Common myeloid progenitor, CD34-positive (primary cell): ENCODE results near the gene UST.
"Not testable (repeated sequence)": the region's sequence is repeated elsewhere in the genome, so short reads cannot be mapped to it uniquely, and the experiment has no call there.

Experiments
- CTCF ChIA-PET: fragments of 350-600 bp; sonication (Branson Sonifier 250); formaldehyde crosslinking; loops from one replicate; lab custom pipeline; 2021; ENCODE audit warnings: antibody characterized with exemption; lab: Charles Lee
- POLR2A ChIA-PET: fragments of 350-600 bp; sonication (Branson Sonifier 250); formaldehyde crosslinking; loops from one replicate; lab custom pipeline; 2021; ENCODE audit warnings: antibody characterized with exemption; lab: Charles Lee
- DNase-seq, 3 donors: peaks; one replicate each; pipeline versions ENCODE4 v3.0.0 to v3.0.0-alpha.2; 2013
- H3K27ac ChIP-seq, 2 experiments: 1 replicate in 1 of 2; 2 replicates in 1 of 2; pipeline ENCODE4 v1.7.0; 2013; ENCODE audit warnings: inconsistent platforms in 2 of 2, low read length in 2 of 2, mild to moderate bottlenecking in 2 of 2, low read depth in 1 of 2, moderate library complexity in 1 of 2; ENCODE audit not compliant: severe bottlenecking in 2 of 2, insufficient read depth in 1 of 2, poor library complexity in 1 of 2
- H3K27me3 ChIP-seq, 5 experiments: replicated peaks in 2 of 5; 1 replicate in 3 of 5; 2 replicates in 2 of 5; pipeline versions ENCODE4 v1.6.1 to v1.7.0; 2013; ENCODE audit warnings: low read length in 4 of 5, mild to moderate bottlenecking in 2 of 5, moderate library complexity in 2 of 5, inconsistent platforms in 1 of 5; ENCODE audit not compliant: insufficient read depth in 5 of 5, control insufficient read depth in 4 of 5
- H3K36me3 ChIP-seq, 4 experiments: 1 replicate in 2 of 4; 2 replicates in 2 of 4; pipeline versions ENCODE4 v1.6.1 to v1.7.0; 2013; ENCODE audit warnings: low read length in 3 of 4, control low read depth in 1 of 4, mild to moderate bottlenecking in 1 of 4; ENCODE audit not compliant: control insufficient read depth in 4 of 4, insufficient read depth in 4 of 4
- H3K4me1 ChIP-seq, 4 experiments: 1 replicate in 3 of 4; 2 replicates in 1 of 4; pipeline versions ENCODE4 v1.6.1 to v1.7.1; 2013; ENCODE audit warnings: low read length in 3 of 4, mild to moderate bottlenecking in 3 of 4, control low read depth in 1 of 4, inconsistent platforms in 1 of 4, moderate library complexity in 1 of 4; ENCODE audit not compliant: control insufficient read depth in 4 of 4, insufficient read depth in 4 of 4; ENCODE audit errors: control extremely low read depth in 1 of 4
- H3K4me3 ChIP-seq, 7 experiments: 1 replicate in 4 of 7; 2 replicates in 3 of 7; pipeline versions ENCODE4 v1.5.1 to v1.7.0; 2013; ENCODE audit warnings: mild to moderate bottlenecking in 7 of 7, low read length in 6 of 7, moderate library complexity in 6 of 7, inconsistent platforms in 2 of 7, low read depth in 2 of 7, control low read depth in 1 of 7; ENCODE audit not compliant: insufficient read depth in 4 of 7, control insufficient read depth in 1 of 7; ENCODE audit errors: extremely low read depth in 1 of 7
- H3K9me3 ChIP-seq, 5 experiments: 1 replicate in 4 of 5; 2 replicates in 1 of 5; pipeline versions ENCODE4 v1.6.1 to v1.7.1; 2013; ENCODE audit warnings: low read length in 4 of 5, mild to moderate bottlenecking in 2 of 5, inconsistent platforms in 1 of 5, low read depth in 1 of 5, moderate library complexity in 1 of 5; ENCODE audit not compliant: control insufficient read depth in 4 of 5, insufficient read depth in 2 of 5; ENCODE audit errors: control extremely low read depth in 1 of 5
- WGBS: methylation state at CpG from one replicate; pipeline ENCODE4 v1.1.5; 2013; ENCODE audit not compliant: insufficient coverage; 5-methylcytosine and 5-hydroxymethylcytosine counted together

Gene UST

DNA sequence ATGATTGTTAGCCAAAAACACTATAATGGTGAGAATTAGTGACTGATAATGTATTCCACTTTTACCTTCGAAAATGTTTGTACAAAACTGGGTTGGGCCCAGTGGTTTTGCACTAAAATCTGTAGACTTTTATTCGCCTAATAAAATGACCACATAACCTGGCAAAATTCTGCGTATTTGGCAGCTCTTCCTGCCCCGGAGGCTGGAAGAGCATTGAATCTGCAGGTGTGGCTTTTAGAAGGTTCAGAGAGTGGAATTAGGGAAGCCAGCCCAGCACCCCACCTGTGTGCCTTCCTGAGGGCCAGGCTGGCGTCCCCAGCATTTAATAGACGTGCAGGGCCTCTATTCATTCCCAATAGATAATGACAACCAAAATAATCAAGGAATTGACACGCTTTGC, 256.7 kb downstream of the UST start:
- ChIA-PET CTCF (interaction anchor here (1.0 kb wide), 1 partner anchor 16 kb away, joined by 3 read pairs; no protein-coding TSS in a partner anchor), POLR2A (no interaction called here)
- Histone ChIP-seq H3K4me1 (peaks cover 4 to 18% (median 8%) of the 10 kb centered on the region in 4 experiments), H3K27ac (no peak overlapping the region), H3K4me3 (no peak overlapping the region), H3K9me3 (peaks cover 0 to 8% (median 0%) of the 10 kb centered on the region in 5 experiments), H3K27me3 (no peaks in the 10 kb centered on the region), H3K36me3 (peaks cover 0 to 2% (median under 1%) of the 10 kb centered on the region in 4 experiments)
- 97% methylated on average over 7 of the region's 7 CpGs for WGBS
- DNase-seq = no peak

DNA sequence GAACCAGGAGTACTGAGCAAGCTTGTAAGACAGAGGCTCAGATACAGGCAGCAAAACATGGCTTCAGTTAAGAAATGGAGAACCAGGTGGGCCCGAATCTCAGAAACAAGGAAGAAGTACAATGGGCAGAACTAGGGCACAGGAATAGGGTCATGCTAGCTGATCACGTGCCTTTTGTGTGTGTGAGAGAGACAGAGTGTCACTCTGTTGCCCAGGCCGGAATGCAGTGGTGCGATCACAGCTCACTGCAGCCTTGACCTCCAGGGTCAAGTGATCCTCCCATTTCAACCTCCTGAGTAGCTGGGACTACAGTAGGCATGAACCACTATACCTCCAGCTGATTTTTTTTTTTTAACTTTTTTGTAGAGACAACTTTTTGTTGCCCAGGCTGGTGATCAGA, 257.8 kb downstream of the UST start:
- CTCF ChIA-PET = interaction anchor here (1.0 kb wide), 1 partner anchor 15 kb away, joined by 3 read pairs; no protein-coding TSS in a partner anchor
- H3K27me3 ChIP-seq = no peaks in the 10 kb centered on the region
- H3K9me3 ChIP-seq = peaks cover 0 to 8% (median 0%) of the 10 kb centered on the region in 5 experiments
- POLR2A ChIA-PET = no interaction called here
- H3K36me3 ChIP-seq = peaks cover 0 to 3% (median 1%) of the 10 kb centered on the region in 4 experiments
- H3K4me3 ChIP-seq = no peak overlapping the region
- H3K4me1 ChIP-seq = peaks cover 3 to 8% (median 6%) of the 10 kb centered on the region in 4 experiments
- no peak overlapping the region for H3K27ac ChIP-seq
- WGBS = 97% methylated on average over 4 of the region's 4 CpGs
- no peak for DNase-seq

DNA sequence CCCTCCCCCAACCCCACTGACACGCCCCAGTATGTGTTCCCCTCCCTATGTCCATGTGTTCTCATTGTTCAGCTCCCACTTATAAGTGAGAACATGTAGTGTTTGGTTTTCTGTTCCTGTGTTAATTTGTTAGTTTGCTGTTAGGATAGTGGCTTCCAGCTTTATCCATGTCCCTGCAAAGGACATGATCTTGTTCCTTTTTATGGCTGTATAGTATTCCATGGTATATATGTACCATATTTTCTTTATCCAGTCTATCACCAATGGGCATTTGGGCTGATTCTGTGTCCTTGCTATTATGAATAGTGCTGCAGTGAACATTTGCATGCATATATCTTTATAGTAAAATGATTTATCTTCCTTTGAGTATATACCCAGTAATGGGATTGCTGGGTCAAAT, 259.4 kb downstream of the UST start:
- H3K4me3 ChIP-seq, H3K9me3 ChIP-seq, H3K27ac ChIP-seq, DNase-seq, POLR2A ChIA-PET, H3K4me1 ChIP-seq, H3K36me3 ChIP-seq, H3K27me3 ChIP-seq: not testable (repeated sequence)
- CTCF ChIA-PET = interaction anchor here (1.4 kb wide), 1 partner anchor 9 kb away, joined by 3 read pairs; no protein-coding TSS in a partner anchor
- no CpG with 5 or more reads among the region's 1 CpG for WGBS

DNA sequence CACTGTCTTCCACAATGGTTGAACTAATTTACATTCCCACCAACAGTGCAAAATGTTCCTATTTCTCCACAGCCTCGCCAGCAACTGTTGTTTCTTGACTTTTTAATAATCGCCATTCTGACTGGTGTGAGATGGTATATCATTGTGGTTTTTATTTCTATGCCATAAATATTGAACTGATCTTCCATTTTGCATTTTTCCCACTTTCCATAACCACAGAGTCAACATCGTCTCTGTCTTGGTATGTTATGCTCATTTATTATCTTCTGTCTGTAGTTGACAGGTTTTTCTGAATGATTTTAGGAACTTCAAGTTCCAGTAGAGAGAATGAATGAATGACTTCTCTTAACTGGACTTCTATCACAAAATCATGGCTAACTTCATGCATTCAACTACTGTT, 259.8 kb downstream of the UST start:
- Histone ChIP-seq H3K36me3 (peaks cover 0 to 3% (median 1%) of the 10 kb centered on the region in 4 experiments), H3K9me3 (peaks cover 0 to under 1% (median 0%) of the 10 kb centered on the region in 5 experiments), H3K4me1 (no peaks in the 10 kb centered on the region), H3K27ac (no peak overlapping the region), H3K4me3 (no peak overlapping the region), H3K27me3 (no peaks in the 10 kb centered on the region)
- ChIA-PET POLR2A (no interaction called here), CTCF (no interaction called here)
- no peak for DNase-seq
- WGBS = no CpG with 5 or more reads among the region's 3 CpGs

DNA sequence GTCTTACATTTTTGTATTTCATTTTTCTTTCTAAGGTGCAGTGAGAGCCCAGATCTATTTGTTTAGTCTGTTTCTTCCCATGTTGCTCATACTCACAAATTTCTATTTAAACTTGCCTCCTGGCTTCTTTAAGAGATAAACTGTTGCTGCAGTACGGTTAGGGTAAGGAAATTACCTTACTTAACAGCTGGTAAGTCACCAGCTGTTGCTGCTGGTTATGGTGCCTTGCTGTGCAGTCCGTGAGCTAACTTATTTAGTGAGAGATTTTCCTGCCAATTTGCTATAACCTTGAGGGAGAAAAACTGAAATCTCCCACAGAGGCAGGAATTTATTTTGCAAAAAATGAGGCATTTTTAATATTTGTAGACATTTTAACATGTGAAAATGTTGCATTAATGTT, 261.0 kb downstream of the UST start:
- no peaks in the 10 kb centered on the region for H3K4me1 ChIP-seq
- CTCF ChIA-PET = no interaction called here
- no peak overlapping the region for H3K27ac ChIP-seq
- no peak overlapping the region for H3K4me3 ChIP-seq
- no peaks in the 10 kb centered on the region for H3K27me3 ChIP-seq
- H3K9me3 ChIP-seq = no peaks in the 10 kb centered on the region
- POLR2A ChIA-PET = interaction anchor here (0.7 kb wide), 1 partner anchor 388 kb away, joined by 3 read pairs; no protein-coding TSS in a partner anchor
- WGBS = 100% methylated on average over 2 of the region's 2 CpGs
- peaks cover 0 to 3% (median 1%) of the 10 kb centered on the region in 4 experiments for H3K36me3 ChIP-seq
- DNase-seq = no peak

DNA sequence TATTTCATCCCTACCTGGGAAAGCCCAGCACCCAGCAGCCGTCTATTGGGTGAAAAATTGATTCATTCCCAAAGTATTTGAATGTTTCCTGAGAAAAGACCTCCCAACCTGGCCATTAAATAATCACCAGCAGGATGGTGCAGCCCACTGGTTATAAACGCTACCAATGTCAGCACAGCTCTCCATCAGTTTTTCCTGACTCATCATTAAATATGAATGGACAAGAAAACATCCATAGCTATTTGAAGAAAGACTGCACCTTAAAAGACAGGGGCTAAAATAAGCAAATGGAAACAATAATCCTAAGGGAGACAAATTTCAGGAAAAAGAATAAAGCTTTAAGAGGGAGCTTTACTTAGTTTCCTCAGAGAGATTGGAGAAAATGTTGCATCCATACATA, 261.9 kb downstream of the UST start:
- H3K27ac ChIP-seq = no peak overlapping the region
- CTCF ChIA-PET = interaction anchor here (1.3 kb wide), 1 partner anchor 12 kb away, joined by 4 read pairs; no protein-coding TSS in a partner anchor
- H3K4me1 ChIP-seq = no peaks in the 10 kb centered on the region
- H3K36me3 ChIP-seq = peaks cover 0 to 3% (median 1%) of the 10 kb centered on the region in 4 experiments
- H3K27me3 ChIP-seq = no peaks in the 10 kb centered on the region
- no peak for DNase-seq
- no CpG with 5 or more reads among the region's 2 CpGs for WGBS
- POLR2A ChIA-PET = no interaction called here
- no peak overlapping the region for H3K4me3 ChIP-seq
- no peaks in the 10 kb centered on the region for H3K9me3 ChIP-seq

DNA sequence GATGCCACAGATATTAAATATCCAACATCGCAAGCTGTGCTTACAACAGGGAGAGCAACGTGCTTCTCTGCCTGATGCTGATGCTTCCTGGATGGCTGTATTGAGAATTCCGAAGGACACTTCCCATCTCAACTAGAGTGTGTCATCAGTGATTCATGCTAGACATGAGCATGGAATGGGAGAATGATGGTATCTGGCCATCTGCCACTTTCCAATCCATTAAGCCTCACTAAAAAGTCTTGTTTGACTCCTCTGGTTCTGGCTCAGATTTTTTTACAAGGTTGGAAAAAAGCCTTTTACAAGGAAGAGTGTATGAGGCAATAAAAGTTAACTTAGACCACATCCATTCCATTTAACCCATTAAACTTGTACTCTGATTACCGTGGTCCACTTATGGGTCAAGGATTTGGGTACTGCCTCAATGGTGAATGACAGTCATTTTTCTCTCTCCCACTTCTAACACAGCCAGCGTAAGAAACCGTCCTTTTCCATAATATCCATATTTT, 265.3 kb downstream of the UST start:
- 100% methylated on average over 3 of the region's 6 CpGs for WGBS

More for the DNA sequence above, 265.3 kb downstream of the UST start:
- no peaks in the 10 kb centered on the region for H3K9me3 ChIP-seq
- DNase-seq = no peak
- peaks cover 3 to 17% (median 14%) of the 10 kb centered on the region in 4 experiments for H3K4me1 ChIP-seq
- ChIA-PET CTCF (no interaction called here), POLR2A (no interaction called here)
- H3K27me3 ChIP-seq = no peaks in the 10 kb centered on the region
- peaks cover 0 to 3% (median 0%) of the 10 kb centered on the region in 4 experiments for H3K36me3 ChIP-seq
- no peak overlapping the region for H3K4me3 ChIP-seq
- H3K27ac ChIP-seq = no peak overlapping the region
